HG03439 (cell line): ENCODE data around the gene SLC16A8.
"Not testable (repeated sequence)": the region's sequence is repeated elsewhere in the genome, so short reads cannot be mapped to it uniquely, and the experiment has no call there.

Experiments
- ATAC-seq: cut with Tn5 transposase; IDR thresholded peaks from one replicate; pipeline ENCODE4 v1.9.1; 2021; ENCODE audit warnings: mild to moderate bottlenecking, moderate library complexity; ENCODE audit not compliant: unreplicated experiment

The SLC16A8 gene

GRCh38 chr22:38083931-38084631, at the start of gene SLC16A8:
Gene SLC16A8 (minus strand): TSS chr22:38084184. CDS start chr22:38082873, 1,311 bp downstream.
- ATAC-seq: no peak

GRCh38 chr22:38133331-38133730, 49.3 kb upstream of the SLC16A8 start:
- ATAC-seq: no peak

- ATAC-seq: no peak
These were observed 48.8 kb upstream of the SLC16A8 start for GRCh38 chr22:38132794-38133193.

GRCh38 chr22:38132136-38132535, 48.2 kb upstream of the SLC16A8 start:
- ATAC-seq: no peak

- ATAC-seq: no peak
These were observed 47.4 kb upstream of the SLC16A8 start for GRCh38 chr22:38131399-38131798.

GRCh38 chr22:38129856-38130255, 45.9 kb upstream of the SLC16A8 start:
- ATAC-seq: no peak

GRCh38 chr22:38129021-38129420, 45.0 kb upstream of the SLC16A8 start:
- no peak for ATAC-seq

GRCh38 chr22:38127869-38128268, 43.9 kb upstream of the SLC16A8 start:
- no peak for ATAC-seq

GRCh38 chr22:38126928-38127668, 43.1 kb upstream of the SLC16A8 start:
- ATAC-seq: no peak

GRCh38 chr22:38125751-38126201, 41.8 kb upstream of the SLC16A8 start:
- ATAC-seq: no peak

GRCh38 chr22:38125038-38125610, 41.1 kb upstream of the SLC16A8 start:
- no peak for ATAC-seq

GRCh38 chr22:38124236-38124974, 40.4 kb upstream of the SLC16A8 start:
- no peak for ATAC-seq

GRCh38 chr22:38122616-38123015, 38.6 kb upstream of the SLC16A8 start:
- no peak for ATAC-seq

- ATAC-seq: no peak
These were observed 36.6 kb upstream of the SLC16A8 start for GRCh38 chr22:38120359-38121110.

- ATAC-seq: not testable (repeated sequence)
These were observed 34.8 kb upstream of the SLC16A8 start for GRCh38 chr22:38118747-38119146.

GRCh38 chr22:38118182-38118581, 34.2 kb upstream of the SLC16A8 start:
- ATAC-seq: no peak

GRCh38 chr22:38117556-38117955, 33.6 kb upstream of the SLC16A8 start:
- not testable (repeated sequence) for ATAC-seq

- ATAC-seq: no peak
These were observed 31.6 kb upstream of the SLC16A8 start for GRCh38 chr22:38115423-38116205.

- ATAC-seq: no peak
These were observed 30.8 kb upstream of the SLC16A8 start for GRCh38 chr22:38114484-38115398.
